Upper lobe of left lung (tissue), 6 donors: Measurements from ENCODE around the gene ILRUN. TPM values are rescaled to one million over a fixed set of nuclear protein-coding genes. Genes with fewer than 3 reads are reported as not detected.
"Not testable (repeated sequence)": the region's sequence is repeated elsewhere in the genome, so short reads cannot be mapped to it uniquely, and the experiment has no call there.

Experiments
- ATAC-seq, 2 donors: fragments of 200-7000 bp; cut with Tn5 transposase; one replicate each; pipeline ENCODE4 v1.9.1; 2022; ENCODE audit warnings: mild to moderate bottlenecking in 2 of 2, moderate library complexity in 2 of 2; ENCODE audit not compliant: low FRiP score in 2 of 2
- DNase-seq, 2 donors: peaks; one replicate each; pipeline ENCODE4 v3.0.0-alpha.2; 2019 to 2020
- H3K27ac ChIP-seq, 4 donors: fragments of 200-600 bp; sonication (generic); one replicate each; pipeline ENCODE4 v1.5.1; 2016 to 2019
- H3K27me3 ChIP-seq, 4 donors: fragments of 200-600 bp; sonication (generic); one replicate each; pipeline ENCODE4 v1.5.1; 2017 to 2019
- H3K36me3 ChIP-seq, 4 donors: fragments of 200-600 bp; sonication (generic); one replicate each; pipeline ENCODE4 v1.5.1; 2016 to 2019
- H3K4me1 ChIP-seq, 4 donors: fragments of 200-600 bp; sonication (generic); one replicate each; pipeline ENCODE4 v1.5.1; 2018 to 2019
- H3K4me3 ChIP-seq, 4 donors: fragments of 200-600 bp; sonication (generic); one replicate each; pipeline ENCODE4 v1.5.1; 2017 to 2019; ENCODE audit warnings: mild to moderate bottlenecking in 2 of 4, moderate library complexity in 1 of 4
- H3K9me3 ChIP-seq, 4 donors: fragments of 200-600 bp; sonication (generic); one replicate each; pipeline ENCODE4 v1.5.1; 2018 to 2019
- CTCF ChIP-seq, 6 experiments: fragments of 450-650 bp in 4 of 6; fragments of 200-600 bp in 2 of 6; sonication (generic) in 2 of 6; IDR thresholded peaks; one replicate each; pipeline ENCODE4 v1.5.1; 2016 to 2019; ENCODE audit warnings: antibody characterized with exemption in 6 of 6
- EP300 ChIP-seq, 4 donors: sonication (generic); formaldehyde crosslinking; IDR thresholded peaks; one replicate each; pipeline ENCODE4 v1.5.1; 2017; ENCODE audit warnings: antibody characterized with exemption in 4 of 4, control low read depth in 2 of 4
- POLR2A ChIP-seq, 4 donors: fragments of 450-650 bp; IDR thresholded peaks; one replicate each; pipeline ENCODE4 v1.5.1; 2016 to 2017; ENCODE audit warnings: antibody characterized with exemption in 4 of 4, mild to moderate bottlenecking in 2 of 4
- POLR2AphosphoS5 ChIP-seq, 2 donors: sonication (generic); formaldehyde crosslinking; IDR thresholded peaks; one replicate each; pipeline ENCODE4 v1.5.1; 2017; ENCODE audit warnings: antibody characterized with exemption in 2 of 2
- WGBS, 2 donors: methylation state at CpG; one replicate each; pipeline ENCODE4 v1.1.5; 2017 to 2018; 5-methylcytosine and 5-hydroxymethylcytosine counted together
- total RNA-seq, 6 donors: library from RNA; depleted of rRNA in 4 of 6; stranded (reverse); fragments of >200 nt in 4 of 6; gene quantifications; one replicate each; pipeline versions ENCODE4 v1.1.0 to v1.2.1, GENCODE V29; 2016 to 2021
- donor health status: DM: no; HTN: no; CAD: no; lungs with moderate emphysema.
- donor health status: DM: no; HTN: yes; CAD: no; lungs with severe emphysema.

ILRUN gene
- total RNA-seq, 6 donors from 2014 or later = 50.3 to 111 (median 93.6) TPM

- H3K27ac ChIP-seq = peak overlapping the region in 2 of 4 donors; percentile 36 to 44
- TF ChIP-seq POLR2A (IDR thresholded peaks at IDR 0.05) (no peak), POLR2AphosphoS5 (IDR thresholded peaks at IDR 0.05) (no peak), EP300 (IDR thresholded peaks at IDR 0.05) (no peak)
- no peaks in the 10 kb centered on the region for H3K27me3 ChIP-seq
- DNase-seq (no peak), ATAC-seq (no peak)
- WGBS, 2 donors = 74 to 82% methylated on average over 1 of the region's 1 CpG
- no peak overlapping the region for H3K4me3 ChIP-seq
- peaks cover 40 to 66% (median 49%) of the 10 kb centered on the region in 4 donors for H3K4me1 ChIP-seq
- no peaks in the 10 kb centered on the region for H3K9me3 ChIP-seq
- H3K36me3 ChIP-seq = no peaks in the 10 kb centered on the region
Observed at GRCh38 chr6:34661357-34661756, 35.2 kb downstream of the ILRUN start.

GRCh38 chr6:34658605-34659265 is 37.8 kb downstream of the ILRUN start:
- no peaks in the 10 kb centered on the region for H3K27me3 ChIP-seq
- 85 to 88% methylated on average over 7 of the region's 7 CpGs for WGBS, 2 donors
- no peak for DNase-seq
- no peak for ATAC-seq
- H3K36me3 ChIP-seq = peaks cover 0 to 4% (median 0%) of the 10 kb centered on the region in 4 donors
- H3K4me1 ChIP-seq = peaks cover 34 to 58% (median 42%) of the 10 kb centered on the region in 4 donors
- no peaks in the 10 kb centered on the region for H3K9me3 ChIP-seq
- H3K27ac ChIP-seq = peak overlapping the region in 3 of 4 donors; percentile 11 to 92 (median 91)
- no peak for TF ChIP-seq CTCF (IDR thresholded peaks at IDR 0.05)
- no peak overlapping the region for H3K4me3 ChIP-seq

DNA sequence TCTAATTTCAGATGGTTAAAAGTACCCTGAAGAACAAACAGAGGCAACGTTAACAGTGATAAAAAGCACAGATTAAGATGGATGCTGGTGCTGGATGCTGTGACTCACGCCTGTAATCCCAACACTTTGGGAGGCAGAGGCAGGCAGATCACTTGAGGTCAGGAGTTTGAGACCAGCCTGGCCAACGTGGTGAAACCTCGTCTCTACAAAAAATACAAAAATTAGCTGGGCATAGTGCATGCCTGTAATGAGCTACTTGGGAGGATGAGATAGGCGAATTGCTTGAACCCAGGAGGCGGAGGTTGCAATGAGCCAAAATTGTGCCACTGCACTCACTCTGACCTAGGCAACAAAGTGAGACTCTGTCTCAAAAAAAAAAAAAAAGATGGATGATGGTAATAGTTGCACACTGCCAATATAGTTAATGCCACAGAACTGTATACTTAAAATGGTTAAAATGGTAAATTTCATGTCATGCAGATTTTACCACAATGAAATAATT is 38.5 kb downstream of the ILRUN start:
- peaks cover 33 to 51% (median 42%) of the 10 kb centered on the region in 4 donors for H3K4me1 ChIP-seq
- ATAC-seq = peak in 1 of 2 donors; percentile 34
- peak overlapping the region in 1 of 4 donors; percentile 48 for H3K4me3 ChIP-seq
- WGBS, 2 donors = 55 to 58% methylated on average over 6 of the region's 6 CpGs
- H3K9me3 ChIP-seq, H3K27me3 ChIP-seq, DNase-seq: not testable (repeated sequence)
- peaks cover 0 to 11% (median 3%) of the 10 kb centered on the region in 4 donors for H3K36me3 ChIP-seq
- H3K27ac ChIP-seq = peak overlapping the region; percentile 83 to 92 (median 88)

GRCh38 chr6:34657307-34657978 is 39.1 kb downstream of the ILRUN start:
- DNase-seq (peak in 1 of 2 donors; percentile 61), ATAC-seq (peak; percentile 64 to 85)
- H3K4me1 ChIP-seq = peaks cover 33 to 50% (median 41%) of the 10 kb centered on the region in 4 donors
- TF ChIP-seq POLR2A (IDR thresholded peaks at IDR 0.05) (no peak), POLR2AphosphoS5 (IDR thresholded peaks at IDR 0.05) (peak; percentile 20 to 43), CTCF (IDR thresholded peaks at IDR 0.05) (no peak), EP300 (IDR thresholded peaks at IDR 0.05) (peak in 1 of 4 donors; percentile 65)
- H3K9me3 ChIP-seq = no peaks in the 10 kb centered on the region
- peak overlapping the region; percentile 83 to 92 (median 88) for H3K27ac ChIP-seq
- H3K27me3 ChIP-seq = no peaks in the 10 kb centered on the region
- peak overlapping the region in 3 of 4 donors; percentile 28 to 48 (median 45) for H3K4me3 ChIP-seq
- WGBS, 2 donors = 0% methylated on average over 2 of the region's 2 CpGs
- peaks cover 0 to 11% (median 3%) of the 10 kb centered on the region in 4 donors for H3K36me3 ChIP-seq

GRCh38 chr6:34657037-34657306 is 39.6 kb downstream of the ILRUN start:
- peaks cover 33 to 50% (median 40%) of the 10 kb centered on the region in 4 donors for H3K4me1 ChIP-seq
- DNase-seq (no peak), ATAC-seq (no peak)
- H3K27me3 ChIP-seq = no peaks in the 10 kb centered on the region
- no peak for TF ChIP-seq CTCF (IDR thresholded peaks at IDR 0.05)
- no peak for TF ChIP-seq EP300 (IDR thresholded peaks at IDR 0.05)
- no peak for TF ChIP-seq POLR2A (IDR thresholded peaks at IDR 0.05)
- TF ChIP-seq POLR2AphosphoS5 (IDR thresholded peaks at IDR 0.05) = no peak
- WGBS, 2 donors = 0 to 13% methylated on average over 1 of the region's 1 CpG
- H3K9me3 ChIP-seq = no peaks in the 10 kb centered on the region
- H3K4me3 ChIP-seq = peak overlapping the region in 3 of 4 donors; percentile 28 to 48 (median 45)
- H3K27ac ChIP-seq = peak overlapping the region; percentile 83 to 92 (median 88)
- H3K36me3 ChIP-seq = peaks cover 0 to 11% (median 3%) of the 10 kb centered on the region in 4 donors
